ENCODE data around the gene VLDLR.
A peak's percentile ranks its signal among the peaks of the same experiment; 100 is the strongest.

Gene VLDLR

DNA sequence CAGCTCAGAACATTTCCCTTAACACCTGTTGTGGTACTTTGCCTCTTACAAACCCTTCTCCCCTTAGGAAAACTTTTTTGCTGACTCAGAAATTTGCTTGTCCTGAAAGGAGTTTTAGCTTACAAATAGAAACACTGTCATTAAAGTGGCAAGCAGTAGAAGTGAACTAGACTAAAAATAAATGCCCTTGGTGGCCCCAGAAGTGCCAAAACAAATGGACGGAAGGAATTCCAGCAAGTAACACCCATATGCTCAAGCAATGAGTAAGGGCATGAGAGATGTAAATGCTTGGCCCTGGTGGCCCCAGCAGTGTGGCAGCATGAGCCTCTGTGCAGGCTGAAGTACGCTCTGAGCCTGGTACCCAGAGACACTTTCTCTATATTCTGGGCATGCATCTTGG lies 8.6 kb downstream of the VLDLR start:
- no peak for DNase-seq (ENCODE audit: low spot score)
- Mint-ChIP-seq H3K4me1 (ENCODE audit: low read depth) (peaks cover 4% of the 10 kb centered on the region), H3K4me3 (no peak overlapping the region), H3K27ac (no peak overlapping the region), H3K27me3 (ENCODE audit: low read depth) (no peaks in the 10 kb centered on the region), H3K36me3 (ENCODE audit: low read depth) (peaks cover 2% of the 10 kb centered on the region), H3K9me3 (no peaks in the 10 kb centered on the region)

DNA sequence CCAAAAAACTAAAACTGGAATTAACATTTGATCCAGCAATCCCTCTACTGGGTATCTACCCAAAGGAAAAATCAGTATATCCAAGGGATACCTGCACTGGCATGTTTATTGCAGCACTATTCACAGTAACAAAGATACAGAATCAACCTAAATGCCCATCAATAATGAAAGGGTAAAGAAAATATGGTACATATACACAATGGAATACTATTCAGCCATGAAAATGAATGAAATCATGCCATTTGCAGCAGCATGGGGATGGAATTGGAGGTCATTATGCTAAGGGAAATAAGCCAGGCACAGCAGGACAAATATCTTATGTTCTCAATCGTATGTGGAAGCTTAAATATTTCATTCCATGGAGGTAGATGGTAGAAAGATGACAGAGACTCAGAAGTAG lies 9.7 kb downstream of the VLDLR start:
- H3K9me3 Mint-ChIP-seq = no peaks in the 10 kb centered on the region
- no peaks in the 10 kb centered on the region for H3K27me3 Mint-ChIP-seq (ENCODE audit: low read depth)
- peaks cover 10% of the 10 kb centered on the region for H3K36me3 Mint-ChIP-seq (ENCODE audit: low read depth)
- DNase-seq (ENCODE audit: low spot score) = no peak
- H3K4me3 Mint-ChIP-seq = no peak overlapping the region
- peaks cover 7% of the 10 kb centered on the region for H3K4me1 Mint-ChIP-seq (ENCODE audit: low read depth)
- no peak overlapping the region for H3K27ac Mint-ChIP-seq

DNA sequence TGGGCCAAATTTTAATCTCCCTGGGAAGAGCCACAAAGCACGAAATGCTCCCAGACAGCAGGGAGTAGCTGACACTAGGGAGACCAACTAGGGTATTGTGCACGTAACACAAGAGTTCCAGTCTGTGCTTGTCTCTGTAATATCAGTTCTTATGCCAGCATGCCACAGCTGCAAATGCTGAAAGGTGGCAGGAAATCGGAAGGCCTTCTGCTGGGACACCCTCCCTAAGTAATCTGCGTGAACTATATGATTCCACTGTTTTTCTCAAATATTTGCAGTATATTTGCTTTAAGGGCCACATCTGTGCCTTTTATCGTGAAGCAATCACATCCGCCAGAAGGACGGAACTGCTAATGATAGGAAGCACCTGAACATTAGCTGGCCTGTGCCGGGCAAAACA lies 12.6 kb downstream of the VLDLR start:
- no peak overlapping the region for H3K27ac Mint-ChIP-seq
- H3K36me3 Mint-ChIP-seq (ENCODE audit: low read depth) = peaks cover 29% of the 10 kb centered on the region
- H3K9me3 Mint-ChIP-seq = no peaks in the 10 kb centered on the region
- DNase-seq (ENCODE audit: low spot score) = no peak
- H3K27me3 Mint-ChIP-seq (ENCODE audit: low read depth) = no peaks in the 10 kb centered on the region
- peaks cover 23% of the 10 kb centered on the region for H3K4me1 Mint-ChIP-seq (ENCODE audit: low read depth)
- no peak overlapping the region for H3K4me3 Mint-ChIP-seq

- Mint-ChIP-seq H3K27ac (no peak overlapping the region), H3K27me3 (ENCODE audit: low read depth) (no peaks in the 10 kb centered on the region)
These were observed 13.2 kb downstream of the VLDLR start for GRCh38 chr9:2634818-2635217.

GRCh38 chr9:2635922-2636321 lies 14.3 kb downstream of the VLDLR start:
- peaks cover 40% of the 10 kb centered on the region for H3K36me3 Mint-ChIP-seq (ENCODE audit: low read depth)
- peaks cover 28% of the 10 kb centered on the region for H3K4me1 Mint-ChIP-seq (ENCODE audit: low read depth)
- no peaks in the 10 kb centered on the region for H3K9me3 Mint-ChIP-seq
- no peak overlapping the region for H3K27ac Mint-ChIP-seq
- no peaks in the 10 kb centered on the region for H3K27me3 Mint-ChIP-seq (ENCODE audit: low read depth)
- no peak overlapping the region for H3K4me3 Mint-ChIP-seq
- DNase-seq (ENCODE audit: low spot score) = no peak

More at GRCh38 chr9:2634818-2635217, 13.2 kb downstream of the VLDLR start:
- Mint-ChIP-seq H3K36me3 (ENCODE audit: low read depth) (peaks cover 33% of the 10 kb centered on the region), H3K4me1 (ENCODE audit: low read depth) (peaks cover 28% of the 10 kb centered on the region), H3K9me3 (no peaks in the 10 kb centered on the region), H3K4me3 (no peak overlapping the region)
- DNase-seq (ENCODE audit: low spot score) = no peak

DNA sequence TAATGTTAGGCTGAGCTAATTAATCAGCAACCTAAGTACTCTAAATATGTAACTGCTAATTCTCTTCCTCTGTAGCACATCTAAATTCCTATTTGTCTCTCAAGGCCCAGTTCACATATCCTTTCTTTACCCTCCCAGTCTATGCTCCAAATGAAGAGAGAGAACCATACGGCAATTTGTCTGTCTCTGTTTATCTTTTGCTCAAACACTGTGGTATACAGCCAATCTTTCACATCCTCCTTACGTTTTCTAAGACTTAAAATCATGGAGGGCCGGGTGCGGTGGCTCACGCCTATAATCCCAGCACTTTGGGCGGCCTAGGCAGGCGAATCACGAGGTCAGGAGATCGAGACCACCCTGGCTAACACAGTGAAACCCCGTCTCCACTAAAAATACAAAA lies 15.8 kb downstream of the VLDLR start:
- DNase-seq (ENCODE audit: low spot score) = no peak
- H3K27ac Mint-ChIP-seq = no peak overlapping the region
- H3K4me1 Mint-ChIP-seq (ENCODE audit: low read depth) = peaks cover 28% of the 10 kb centered on the region
- H3K27me3 Mint-ChIP-seq (ENCODE audit: low read depth) = no peaks in the 10 kb centered on the region
- H3K36me3 Mint-ChIP-seq (ENCODE audit: low read depth) = peaks cover 51% of the 10 kb centered on the region
- H3K4me3 Mint-ChIP-seq = no peak overlapping the region
- H3K9me3 Mint-ChIP-seq = no peaks in the 10 kb centered on the region

DNA sequence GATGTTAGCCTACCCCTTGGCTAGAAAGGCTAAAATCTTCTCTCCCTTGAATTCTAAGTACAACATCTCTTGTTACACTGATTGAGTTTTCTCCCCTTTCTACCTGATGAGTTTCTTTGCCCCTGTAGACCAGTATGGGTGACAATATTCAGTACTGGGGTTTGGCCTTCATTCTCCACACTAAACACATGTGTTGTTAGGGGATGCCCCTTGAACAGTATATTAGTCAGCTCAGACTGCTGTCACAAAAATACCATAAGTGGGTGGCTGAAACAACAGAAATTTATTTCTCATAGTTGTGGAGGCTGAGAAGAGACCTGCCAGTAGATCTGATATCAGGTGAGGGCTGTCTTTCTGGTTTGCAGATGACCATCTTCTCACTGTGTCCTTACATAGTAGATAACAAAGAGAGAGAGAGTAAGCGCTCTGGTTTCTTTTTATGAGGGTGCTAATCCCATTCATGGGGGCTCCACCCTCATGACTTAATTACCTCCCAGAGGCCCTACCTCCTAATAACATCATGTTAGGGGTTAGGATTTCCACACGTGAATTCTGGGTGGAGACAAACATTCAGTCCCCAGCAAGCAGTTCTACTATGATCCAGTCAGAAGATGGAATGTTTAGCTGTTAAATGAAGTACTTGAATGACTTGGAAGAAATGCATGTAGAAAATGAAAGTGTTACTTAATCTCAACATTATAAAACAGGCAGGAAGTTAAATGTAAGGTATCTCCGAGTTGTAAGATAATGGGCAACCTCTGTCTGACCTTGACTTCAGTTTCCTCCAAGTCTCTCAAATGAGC lies 17.5 kb downstream of the VLDLR start:
- Mint-ChIP-seq H3K4me3 (peak overlapping the region; percentile 3), H3K27me3 (ENCODE audit: low read depth) (no peaks in the 10 kb centered on the region), H3K27ac (peak overlapping the region; percentile 3), H3K36me3 (ENCODE audit: low read depth) (peaks cover 66% of the 10 kb centered on the region), H3K4me1 (ENCODE audit: low read depth) (peaks cover 28% of the 10 kb centered on the region), H3K9me3 (no peaks in the 10 kb centered on the region)
- peak; percentile 25 for DNase-seq (ENCODE audit: low spot score)

DNA sequence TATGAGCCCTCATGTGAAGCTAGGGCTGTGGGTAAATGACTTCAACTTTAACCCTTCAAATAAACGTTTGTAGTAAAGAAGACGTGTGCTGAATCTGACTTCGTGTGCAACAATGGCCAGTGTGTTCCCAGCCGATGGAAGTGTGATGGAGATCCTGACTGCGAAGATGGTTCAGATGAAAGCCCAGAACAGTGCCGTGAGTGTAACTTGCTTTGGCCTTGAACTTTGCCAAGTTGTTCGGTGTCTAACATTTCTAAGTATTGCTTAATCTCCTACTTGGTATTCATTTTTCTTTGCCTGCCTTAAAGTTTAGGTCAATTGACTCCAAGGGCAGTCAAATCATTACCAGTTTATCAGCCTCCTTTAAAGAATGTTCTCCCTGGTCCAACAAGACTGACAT lies 18.2 kb downstream of the VLDLR start:
- Mint-ChIP-seq H3K36me3 (ENCODE audit: low read depth) (peaks cover 68% of the 10 kb centered on the region), H3K9me3 (no peaks in the 10 kb centered on the region), H3K27ac (peak overlapping the region; percentile 2), H3K4me1 (ENCODE audit: low read depth) (peaks cover 23% of the 10 kb centered on the region), H3K27me3 (ENCODE audit: low read depth) (no peaks in the 10 kb centered on the region), H3K4me3 (no peak overlapping the region)
- DNase-seq (ENCODE audit: low spot score) = no peak

- Mint-ChIP-seq H3K9me3 (no peaks in the 10 kb centered on the region), H3K36me3 (ENCODE audit: low read depth) (peaks cover 73% of the 10 kb centered on the region), H3K4me1 (ENCODE audit: low read depth) (peaks cover 22% of the 10 kb centered on the region), H3K27me3 (ENCODE audit: low read depth) (no peaks in the 10 kb centered on the region), H3K4me3 (no peak overlapping the region), H3K27ac (no peak overlapping the region)
- DNase-seq (ENCODE audit: low spot score) = no peak
These were observed 19.0 kb downstream of the VLDLR start for GRCh38 chr9:2640570-2640969.

- H3K27me3 Mint-ChIP-seq (ENCODE audit: low read depth) = no peaks in the 10 kb centered on the region
- DNase-seq (ENCODE audit: low spot score) = no peak
- peaks cover 72% of the 10 kb centered on the region for H3K36me3 Mint-ChIP-seq (ENCODE audit: low read depth)
- no peak overlapping the region for H3K27ac Mint-ChIP-seq
- H3K4me3 Mint-ChIP-seq = no peak overlapping the region
- H3K4me1 Mint-ChIP-seq (ENCODE audit: low read depth) = peaks cover 21% of the 10 kb centered on the region
- no peaks in the 10 kb centered on the region for H3K9me3 Mint-ChIP-seq
These were observed 19.4 kb downstream of the VLDLR start for GRCh38 chr9:2641033-2641432.

- Mint-ChIP-seq H3K27ac (no peak overlapping the region), H3K9me3 (no peaks in the 10 kb centered on the region), H3K4me1 (ENCODE audit: low read depth) (peaks cover 13% of the 10 kb centered on the region), H3K27me3 (ENCODE audit: low read depth) (no peaks in the 10 kb centered on the region), H3K36me3 (ENCODE audit: low read depth) (peaks cover 73% of the 10 kb centered on the region), H3K4me3 (no peak overlapping the region)
- no peak for DNase-seq (ENCODE audit: low spot score)
These were observed 20.5 kb downstream of the VLDLR start for GRCh38 chr9:2642068-2642467.

DNA sequence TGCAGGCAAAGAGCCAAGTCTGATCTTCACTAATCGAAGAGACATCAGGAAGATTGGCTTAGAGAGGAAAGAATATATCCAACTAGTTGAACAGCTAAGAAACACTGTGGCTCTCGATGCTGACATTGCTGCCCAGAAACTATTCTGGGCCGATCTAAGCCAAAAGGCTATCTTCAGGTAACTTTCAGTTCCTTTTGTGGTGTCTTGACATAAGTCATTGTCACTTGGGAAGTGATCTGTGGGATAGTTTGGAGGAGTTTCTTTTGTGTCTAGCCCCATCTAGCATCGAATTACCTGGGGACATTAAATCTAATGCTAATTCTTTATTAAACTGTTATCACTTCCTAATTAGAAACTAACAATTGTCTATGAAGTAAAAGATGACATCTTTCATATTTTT lies 24.0 kb downstream of the VLDLR start:
- H3K4me1 Mint-ChIP-seq (ENCODE audit: low read depth) = no peaks in the 10 kb centered on the region
- H3K27ac Mint-ChIP-seq = no peak overlapping the region
- H3K4me3 Mint-ChIP-seq = no peak overlapping the region
- no peak for DNase-seq (ENCODE audit: low spot score)
- peaks cover 71% of the 10 kb centered on the region for H3K36me3 Mint-ChIP-seq (ENCODE audit: low read depth)
- no peaks in the 10 kb centered on the region for H3K9me3 Mint-ChIP-seq
- H3K27me3 Mint-ChIP-seq (ENCODE audit: low read depth) = no peaks in the 10 kb centered on the region

DNA sequence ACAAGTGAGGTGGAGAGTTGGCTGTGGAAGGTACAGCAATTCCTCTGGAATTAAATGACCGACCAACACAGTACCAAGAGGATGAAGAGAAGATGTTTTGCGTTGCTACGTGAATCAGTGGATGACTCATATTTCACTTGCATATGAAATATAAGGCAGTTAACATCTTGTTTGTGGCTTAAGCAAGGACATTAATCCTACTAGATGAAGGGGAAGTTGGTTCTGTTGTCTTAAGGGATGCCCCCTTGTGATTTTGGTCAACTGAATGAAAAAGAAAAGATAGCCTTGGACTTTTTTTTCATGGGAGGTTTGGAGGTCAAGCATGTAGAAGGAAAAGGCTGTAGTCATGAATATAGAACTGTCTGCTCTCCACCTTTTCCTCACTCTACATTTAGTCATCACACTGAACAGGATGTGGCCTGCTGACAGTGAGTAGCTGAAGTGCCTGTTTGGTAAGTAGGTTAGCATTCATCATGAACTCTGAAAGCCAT lies 33.9 kb downstream of the VLDLR start:
- Mint-ChIP-seq H3K27ac (peak overlapping the region; percentile 94), H3K9me3 (no peaks in the 10 kb centered on the region), H3K4me3 (peak overlapping the region; percentile 58), H3K36me3 (ENCODE audit: low read depth) (peaks cover 38% of the 10 kb centered on the region), H3K4me1 (ENCODE audit: low read depth) (peaks cover 21% of the 10 kb centered on the region), H3K27me3 (ENCODE audit: low read depth) (no peaks in the 10 kb centered on the region)
- peak; percentile 67 for DNase-seq (ENCODE audit: low spot score)

GRCh38 chr9:2657427-2657826 lies 35.8 kb downstream of the VLDLR start:
- Mint-ChIP-seq H3K27ac (no peak overlapping the region), H3K4me3 (peak overlapping the region; percentile 12), H3K36me3 (ENCODE audit: low read depth) (peaks cover 24% of the 10 kb centered on the region), H3K9me3 (no peaks in the 10 kb centered on the region), H3K4me1 (ENCODE audit: low read depth) (peaks cover 25% of the 10 kb centered on the region), H3K27me3 (ENCODE audit: low read depth) (no peaks in the 10 kb centered on the region)
- DNase-seq (ENCODE audit: low spot score) = no peak

DNA sequence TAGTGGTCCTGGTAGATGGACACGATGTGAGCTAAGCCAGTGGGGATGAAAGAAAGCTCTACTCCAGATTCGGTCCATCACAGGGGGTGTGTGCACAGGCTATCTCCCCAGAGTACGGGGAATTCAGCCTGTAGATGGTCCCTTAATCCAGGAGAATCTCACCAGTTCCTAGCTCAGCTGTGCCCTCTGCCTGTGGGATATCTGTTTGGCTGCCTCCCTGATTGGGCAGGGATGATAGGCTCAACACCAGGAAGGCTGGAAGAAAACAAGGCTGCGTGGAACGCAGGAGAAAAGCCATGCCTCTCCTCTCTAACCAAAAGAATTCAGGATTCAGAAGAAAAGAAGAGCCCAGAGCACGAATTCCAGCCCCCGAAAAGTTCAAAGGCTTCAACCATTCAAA lies 40.9 kb downstream of the VLDLR start:
- H3K27ac Mint-ChIP-seq = no peak overlapping the region
- H3K36me3 Mint-ChIP-seq (ENCODE audit: low read depth) = no peaks in the 10 kb centered on the region
- no peak for DNase-seq (ENCODE audit: low spot score)
- H3K4me3 Mint-ChIP-seq = no peak overlapping the region
- peaks cover 4% of the 10 kb centered on the region for H3K9me3 Mint-ChIP-seq
- H3K4me1 Mint-ChIP-seq (ENCODE audit: low read depth) = peaks cover 19% of the 10 kb centered on the region
- H3K27me3 Mint-ChIP-seq (ENCODE audit: low read depth) = no peaks in the 10 kb centered on the region

All from T-helper 2 cell treated with Interferon-gamma antibody and Interleukin-4, amounts not matched to agents 5 μg/mL and 100 μg/mL, for 36 hours (primary cell).